ENCODE results near the gene KRTAP10-11. TPM values are rescaled to one million over a fixed set of nuclear protein-coding genes. Genes with fewer than 3 reads are reported as not detected.

Gene KRTAP10-11, protein sequence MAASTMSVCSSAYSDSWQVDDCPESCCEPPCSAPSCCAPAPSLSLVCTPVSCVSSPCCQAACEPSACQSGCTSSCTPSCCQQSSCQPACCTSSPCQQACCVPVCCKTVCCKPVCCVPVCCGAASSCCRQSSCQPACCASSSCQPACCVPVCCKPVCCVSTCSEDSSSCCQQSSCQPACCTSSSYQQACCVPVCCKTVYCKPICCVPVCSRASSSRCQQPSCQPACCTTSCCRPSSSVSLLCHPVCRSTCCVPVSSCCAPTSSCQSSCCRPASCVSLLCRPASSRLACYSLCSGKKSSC
- not detected in 2 replicates for total RNA-seq

DNA sequence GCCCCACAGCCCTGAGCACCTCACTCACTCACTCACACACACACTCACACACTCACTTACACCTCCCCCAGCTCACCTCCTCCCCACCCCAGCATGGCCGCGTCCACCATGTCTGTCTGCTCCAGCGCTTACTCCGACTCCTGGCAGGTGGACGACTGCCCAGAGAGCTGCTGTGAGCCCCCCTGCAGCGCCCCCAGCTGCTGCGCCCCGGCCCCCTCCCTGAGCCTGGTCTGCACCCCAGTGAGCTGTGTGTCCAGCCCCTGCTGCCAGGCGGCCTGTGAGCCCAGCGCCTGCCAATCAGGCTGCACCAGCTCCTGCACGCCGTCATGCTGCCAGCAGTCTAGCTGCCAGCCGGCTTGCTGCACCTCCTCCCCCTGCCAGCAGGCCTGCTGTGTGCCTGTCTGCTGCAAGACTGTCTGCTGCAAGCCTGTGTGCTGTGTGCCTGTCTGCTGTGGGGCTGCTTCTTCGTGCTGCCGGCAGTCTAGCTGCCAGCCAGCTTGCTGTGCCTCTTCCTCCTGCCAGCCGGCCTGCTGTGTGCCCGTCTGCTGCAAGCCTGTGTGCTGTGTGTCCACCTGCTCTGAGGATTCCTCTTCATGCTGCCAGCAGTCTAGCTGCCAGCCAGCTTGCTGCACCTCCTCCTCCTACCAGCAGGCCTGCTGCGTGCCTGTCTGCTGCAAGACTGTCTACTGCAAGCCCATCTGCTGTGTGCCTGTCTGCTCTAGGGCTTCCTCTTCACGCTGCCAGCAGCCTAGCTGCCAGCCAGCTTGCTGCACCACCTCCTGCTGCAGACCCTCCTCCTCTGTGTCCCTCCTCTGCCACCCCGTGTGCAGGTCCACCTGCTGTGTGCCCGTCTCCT, at the start of gene KRTAP10-11:
Gene KRTAP10-11 (plus strand): TSS at position 49 of the 856 bp plus-strand sequence. CDS start 45 bp downstream, at position 94.

DNA sequence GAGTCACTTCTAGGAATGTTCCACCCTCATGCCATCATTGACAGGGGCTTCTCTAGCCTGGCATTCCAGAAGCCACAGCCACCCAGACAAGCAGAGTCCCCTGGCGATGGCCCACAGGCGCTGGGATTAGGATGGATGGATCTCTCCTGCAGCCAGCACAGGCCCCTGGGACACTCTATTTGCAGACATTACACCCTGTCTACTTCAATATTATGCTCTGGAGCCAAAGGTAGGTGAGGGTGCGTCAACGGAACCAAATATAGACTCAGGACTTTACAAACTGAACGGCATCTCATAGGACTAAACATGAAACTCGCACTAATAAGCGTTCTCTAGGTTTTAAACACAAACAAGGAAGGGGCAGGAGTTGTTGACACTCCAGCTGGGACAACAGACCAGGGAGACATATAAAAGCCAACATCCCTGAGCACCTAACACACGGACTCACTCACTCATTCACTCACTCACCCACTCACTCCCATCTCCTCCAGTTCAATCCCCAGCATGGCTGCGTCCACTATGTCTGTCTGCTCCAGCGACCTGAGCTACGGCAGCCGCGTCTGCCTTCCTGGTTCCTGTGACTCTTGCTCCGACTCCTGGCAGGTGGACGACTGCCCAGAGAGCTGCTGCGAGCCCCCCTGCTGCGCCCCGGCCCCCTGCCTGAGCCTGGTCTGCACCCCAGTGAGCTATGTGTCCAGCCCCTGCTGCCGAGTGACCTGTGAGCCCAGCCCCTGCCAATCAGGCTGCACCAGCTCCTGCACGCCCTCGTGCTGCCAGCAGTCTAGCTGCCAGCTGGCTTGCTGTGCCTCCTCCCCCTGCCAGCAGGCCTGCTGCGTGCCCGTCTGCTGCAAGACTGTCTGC, 45.9 kb upstream of the KRTAP10-11 start, which contains the start of gene KRTAP10-7:
Gene KRTAP10-7 (plus strand): TSS at position 480 of the 861 bp plus-strand sequence. CDS start 25 bp downstream, at position 505.

DNA sequence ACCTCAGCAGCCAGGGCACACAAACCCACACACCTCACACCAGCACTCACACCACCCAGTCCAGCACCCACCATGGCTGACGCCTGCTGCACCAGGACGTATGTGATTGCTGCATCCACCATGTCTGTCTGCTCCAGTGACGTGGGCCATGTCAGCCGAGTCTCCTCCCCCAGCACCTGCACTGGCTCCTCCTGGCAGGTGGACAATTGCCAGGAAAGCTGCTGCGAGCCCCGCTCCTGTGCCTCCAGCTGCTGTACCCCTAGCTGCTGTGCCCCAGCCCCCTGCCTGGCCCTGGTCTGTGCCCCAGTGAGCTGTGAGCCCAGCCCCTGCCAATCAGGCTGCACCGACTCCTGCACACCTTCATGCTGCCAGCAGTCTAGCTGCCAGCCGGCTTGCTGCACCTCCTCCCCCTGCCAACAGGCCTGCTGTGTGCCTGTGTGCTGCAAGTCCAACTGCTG, 34.2 kb upstream of the KRTAP10-11 start, which contains the start of gene KRTAP10-8:
Gene KRTAP10-8 (plus strand): TSS at position 51 of the 458 bp plus-strand sequence. CDS start 22 bp downstream, at position 73.

DNA sequence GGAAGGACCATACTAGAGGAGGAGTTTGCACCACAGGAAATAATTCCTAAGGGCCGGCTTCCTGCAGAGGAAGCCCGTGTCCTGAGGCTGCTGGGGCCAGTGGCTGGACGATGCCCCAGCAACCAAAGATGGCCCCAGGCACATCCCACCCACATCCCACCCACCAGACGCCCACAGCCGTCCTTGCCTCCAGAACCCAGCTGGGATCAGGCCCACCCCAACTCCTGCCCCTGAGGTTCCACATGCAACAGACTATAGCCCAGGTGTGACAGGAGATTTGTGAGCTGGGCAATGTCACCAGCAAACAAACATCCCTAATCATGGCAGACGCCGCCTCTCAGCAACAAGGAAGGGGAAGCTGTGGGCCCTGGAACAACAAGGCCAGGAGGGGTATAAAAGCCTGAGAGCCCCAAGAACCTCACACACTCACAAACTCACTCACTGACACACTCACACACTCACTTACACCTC, 19.5 kb upstream of the KRTAP10-11 start, which contains the start of gene KRTAP10-9:
Gene KRTAP10-9 (plus strand): TSS at position 421 of the 471 bp plus-strand sequence. CDS start 79 bp downstream, outside the sequence.

DNA sequence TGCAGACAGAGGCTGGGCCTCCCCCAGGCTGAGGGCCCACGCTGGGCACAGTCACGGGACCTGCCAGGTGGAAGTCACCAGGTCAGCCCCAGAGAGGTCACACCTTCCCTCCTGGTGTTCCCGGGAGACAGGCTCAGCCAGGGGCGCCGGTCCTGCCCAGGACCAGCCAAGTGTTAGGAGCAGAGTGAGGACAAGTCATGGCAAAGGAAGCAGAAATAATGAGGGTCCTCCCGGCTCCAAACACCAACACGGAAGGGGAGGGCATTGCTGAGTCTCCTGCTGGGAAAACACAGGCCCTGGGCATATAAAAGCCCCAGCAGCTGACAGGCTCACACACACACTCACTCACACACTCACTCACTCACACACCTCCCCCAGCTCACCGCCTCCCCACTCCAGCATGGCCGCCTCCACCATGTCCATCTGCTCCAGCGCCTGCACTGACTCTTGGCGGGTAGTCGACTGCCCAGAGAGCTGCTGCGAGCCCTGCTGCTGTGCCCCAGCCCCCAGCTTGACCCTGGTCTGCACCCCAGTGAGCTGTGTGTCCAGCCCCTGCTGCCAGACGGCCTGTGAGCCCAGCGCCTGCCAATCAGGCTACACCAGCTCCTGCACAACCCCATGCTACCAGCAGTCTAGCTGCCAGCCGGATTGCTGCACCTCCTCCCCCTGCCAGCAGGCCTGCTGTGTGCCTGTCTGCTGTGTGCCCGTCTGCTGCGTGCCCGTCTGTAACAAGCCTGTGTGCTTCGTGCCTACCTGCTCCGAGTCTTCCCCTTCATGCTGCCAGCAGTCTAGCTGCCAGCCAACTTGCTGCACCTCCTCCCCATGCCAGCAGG, 9.0 kb upstream of the KRTAP10-11 start, which contains the start of gene KRTAP10-10:
Gene KRTAP10-10 (plus strand): TSS at position 339 of the 833 bp plus-strand sequence. CDS start 62 bp downstream, at position 401.

DNA sequence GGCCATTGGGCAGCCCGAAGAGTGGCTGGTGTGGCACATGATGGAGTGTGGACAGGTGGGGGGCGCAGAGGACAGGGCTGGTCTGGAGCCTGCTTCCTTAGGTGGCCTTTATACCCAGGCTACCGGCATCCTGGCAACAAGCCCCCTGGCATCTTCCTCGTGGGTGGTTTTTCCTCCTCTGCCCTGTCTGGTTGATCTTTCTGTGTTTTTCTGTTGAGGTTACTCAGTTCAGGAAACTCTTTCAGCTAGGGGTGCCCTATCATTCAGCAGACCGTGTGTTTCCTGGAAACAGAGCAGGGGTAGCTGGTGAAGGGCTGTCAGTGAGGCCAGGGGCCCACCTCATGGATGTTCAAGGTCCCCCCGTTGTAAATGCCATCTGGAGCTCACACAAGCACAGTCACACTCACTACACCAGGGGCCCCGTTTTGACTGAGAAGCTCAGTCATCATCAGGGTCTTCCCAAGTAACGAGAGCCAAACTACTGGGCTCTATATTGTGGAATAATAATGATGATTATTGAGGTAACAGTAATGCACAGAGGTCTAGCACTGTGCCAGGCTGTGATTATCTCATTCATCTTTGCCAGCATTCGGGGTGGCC, 8.5 kb downstream of the KRTAP10-11 start, which contains the start of gene KRTAP12-4:
Gene KRTAP12-4 (minus strand): TSS at position 84 of the 600 bp plus-strand sequence. CDS start 45 bp downstream, at position 39.

DNA sequence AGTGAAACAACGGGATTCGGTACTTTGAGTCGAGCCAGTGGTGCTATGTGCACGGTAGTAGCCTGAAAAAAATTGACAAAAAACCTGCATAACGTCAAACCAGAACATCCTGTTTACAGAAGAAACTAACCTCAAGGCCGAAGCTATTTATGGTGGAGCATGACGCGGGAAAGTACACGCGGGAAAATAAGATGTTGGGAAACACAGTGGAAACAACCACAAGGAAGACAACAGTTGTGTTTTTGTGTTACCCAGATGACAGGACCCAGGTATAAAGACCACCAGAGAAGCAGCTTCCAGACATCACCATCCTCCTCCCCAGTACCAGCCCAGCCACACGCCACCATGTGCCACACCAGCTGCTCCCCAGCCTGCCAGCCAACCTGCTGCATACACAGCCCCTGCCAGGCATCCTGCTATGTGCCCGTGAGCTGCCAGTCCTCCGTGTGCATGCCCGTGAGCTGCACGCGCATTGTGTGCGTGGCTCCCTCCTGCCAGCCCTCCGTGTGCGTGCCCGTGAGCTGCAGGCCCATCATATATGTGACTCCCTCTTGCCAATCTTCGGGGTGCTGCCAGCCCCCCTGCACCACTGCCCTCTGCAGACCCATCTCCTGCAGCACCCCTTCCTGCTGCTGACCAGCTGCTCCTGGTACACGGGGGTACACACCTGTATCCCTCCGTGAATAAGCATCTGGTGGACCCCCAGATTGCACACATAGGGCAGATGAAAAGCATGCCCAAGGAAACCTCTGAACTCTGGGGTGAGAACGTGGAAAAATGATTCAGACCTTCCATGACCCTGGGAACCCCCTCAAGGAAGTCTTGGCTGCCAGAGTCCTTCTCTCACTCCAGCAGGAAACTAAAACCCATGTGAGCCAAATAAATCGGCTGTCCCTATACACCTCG, 11.7 kb downstream of the KRTAP10-11 start, which contains the start of gene KRTAP12-3:
Gene KRTAP12-3 (plus strand): TSS at position 298 of the 906 bp plus-strand sequence. CDS start 48 bp downstream, at position 346.

DNA sequence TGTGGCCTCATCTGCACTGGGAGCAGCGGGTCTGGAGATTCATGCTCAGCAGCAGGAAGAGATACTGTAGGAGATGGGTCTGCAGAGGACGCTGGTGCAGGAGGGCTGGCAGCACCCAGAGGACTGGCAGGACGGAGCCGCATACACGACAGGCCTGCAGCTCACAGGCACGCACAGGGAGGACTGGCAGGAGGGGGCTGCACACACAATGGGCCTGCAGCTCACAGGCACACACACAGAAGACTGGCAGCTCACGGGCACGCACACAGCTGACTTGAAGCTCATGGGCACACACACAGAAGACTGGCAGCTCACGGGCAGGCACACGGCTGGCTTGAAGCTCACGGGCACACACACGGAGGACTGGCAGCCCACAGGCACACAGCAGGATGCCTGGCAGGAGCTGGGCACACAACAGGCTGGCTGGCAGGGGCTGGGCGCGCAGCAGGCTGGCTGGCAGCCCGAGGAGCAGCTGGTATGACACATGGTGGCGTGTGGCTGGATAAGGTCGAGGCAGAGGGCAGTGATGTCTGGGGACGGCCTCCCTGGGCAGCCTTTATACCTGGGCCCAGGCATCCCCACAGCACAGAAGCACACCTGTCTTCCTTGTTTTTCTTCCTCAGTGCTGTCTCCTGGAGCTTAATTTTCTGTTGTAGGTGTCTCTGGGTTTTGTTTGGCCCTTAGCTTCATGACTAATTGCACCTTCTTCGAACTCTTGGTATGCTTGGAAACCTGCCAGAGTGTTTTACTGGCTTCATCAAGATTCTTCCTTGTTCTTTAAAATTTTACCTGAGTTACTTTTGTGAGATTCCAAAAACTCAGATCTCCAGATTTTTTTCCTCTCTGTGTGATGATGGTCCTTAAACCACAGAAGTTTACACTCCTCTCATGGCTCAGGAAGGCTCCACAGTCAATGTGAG, 20.4 kb downstream of the KRTAP10-11 start, which contains the start of gene KRTAP12-2:
Gene KRTAP12-2 (minus strand): TSS at position 527 of the 920 bp plus-strand sequence. CDS start 41 bp downstream, at position 486.

DNA sequence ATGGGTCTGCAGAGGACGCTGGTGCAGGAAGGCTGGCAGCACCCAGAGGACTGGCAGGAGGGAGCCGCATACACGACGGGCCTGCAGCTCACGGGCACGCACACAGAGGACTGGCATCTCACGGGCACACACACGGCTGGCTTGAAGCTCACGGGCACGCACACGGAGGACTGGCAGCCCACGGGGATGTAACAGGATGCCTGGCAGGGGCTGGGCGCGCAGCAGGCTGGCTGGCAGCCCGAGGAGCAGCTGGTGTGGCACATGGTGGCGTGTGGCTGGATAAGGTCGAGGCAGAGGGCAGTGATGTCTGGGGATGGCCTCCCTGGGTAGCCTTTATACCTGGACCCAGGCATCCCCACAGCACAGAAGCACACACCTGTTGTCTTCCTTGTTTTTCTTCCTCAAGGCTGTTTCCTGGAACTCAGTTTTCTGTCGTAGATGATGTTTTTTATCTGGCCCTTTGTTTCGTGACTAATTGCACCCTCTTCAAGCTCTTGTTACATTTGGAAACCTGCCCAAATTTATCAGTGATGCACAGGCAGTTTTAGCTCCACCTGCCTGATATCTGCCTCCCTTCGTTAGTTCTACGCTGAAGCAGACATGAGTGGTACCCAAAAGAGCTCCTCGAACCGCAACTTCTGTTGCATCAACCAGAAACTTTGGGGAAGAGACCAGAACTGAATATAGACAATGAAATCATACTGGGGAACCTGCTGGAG, 35.8 kb downstream of the KRTAP10-11 start, which contains the start of gene KRTAP12-1:
Gene KRTAP12-1 (minus strand): TSS at position 303 of the 719 bp plus-strand sequence. CDS start 40 bp downstream, at position 263.

Other genes with a start within 250 kb of the KRTAP10-11 start
- 1.9 and 3.3 TPM in 2 replicates for gene LRRC3, start 190.9 kb upstream of the KRTAP10-11 start, total RNA-seq
- gene KRTAP10-1, start 106.2 kb upstream of the KRTAP10-11 start, total RNA-seq = not detected in 2 replicates
- not detected in 2 replicates for gene KRTAP10-2, start 94.9 kb upstream of the KRTAP10-11 start, total RNA-seq
- not detected in 2 replicates for gene KRTAP10-3, start 87.6 kb upstream of the KRTAP10-11 start, total RNA-seq
- not detected in 2 replicates for gene KRTAP10-4, start 72.7 kb upstream of the KRTAP10-11 start, total RNA-seq
- gene KRTAP10-5, start 65.8 kb upstream of the KRTAP10-11 start, total RNA-seq = not detected in 2 replicates
- not detected in 2 replicates for gene KRTAP10-6, start 53.9 kb upstream of the KRTAP10-11 start, total RNA-seq
- not detected in 2 replicates for gene KRTAP10-7, start 45.8 kb upstream of the KRTAP10-11 start, total RNA-seq
- gene KRTAP10-8, start 34.3 kb upstream of the KRTAP10-11 start, total RNA-seq = not detected in 2 replicates
- gene KRTAP10-9, start 19.3 kb upstream of the KRTAP10-11 start, total RNA-seq = not detected in 2 replicates
- gene KRTAP10-10, start 9.1 kb upstream of the KRTAP10-11 start, total RNA-seq = not detected in 2 replicates
- not detected in 2 replicates for gene KRTAP12-4, start 8.2 kb downstream of the KRTAP10-11 start, total RNA-seq
- gene KRTAP12-3, start 11.5 kb downstream of the KRTAP10-11 start, total RNA-seq = not detected in 2 replicates
- not detected in 2 replicates for gene KRTAP12-2, start 20.5 kb downstream of the KRTAP10-11 start, total RNA-seq
- gene KRTAP12-1, start 35.7 kb downstream of the KRTAP10-11 start, total RNA-seq = not detected in 2 replicates
- not detected in 2 replicates for gene KRTAP10-12, start 50.8 kb downstream of the KRTAP10-11 start, total RNA-seq
- gene TSPEAR, start 65.2 kb downstream of the KRTAP10-11 start, total RNA-seq = not detected in 2 replicates
- 41.7 and 46.1 TPM in 2 replicates for gene UBE2G2, start 155.4 kb downstream of the KRTAP10-11 start, total RNA-seq
- gene SUMO3, start 171.6 kb downstream of the KRTAP10-11 start, total RNA-seq = 82.6 and 98.3 TPM in 2 replicates
- gene PTTG1IP, start 227.3 kb downstream of the KRTAP10-11 start, total RNA-seq = 99.3 and 152 TPM in 2 replicates